Nephron progenitor cell (in vitro differentiated cells): ENCODE results near the gene KMT2B.

ENCODE experiments used
- DNase-seq: peaks from one replicate; pipeline ENCODE4 v3.0.0; 2021
- H3K27ac Mint-ChIP-seq: 2 replicates; pipeline ENCODE4 v1.8.0; 2021; ENCODE audit warnings: mild to moderate bottlenecking, moderate library complexity, mixed read lengths
- H3K27me3 Mint-ChIP-seq: 2 replicates; pipeline ENCODE4 v1.8.0; 2021; ENCODE audit warnings: mild to moderate bottlenecking, low read depth, mixed read lengths; ENCODE audit not compliant: poor library complexity
- H3K36me3 Mint-ChIP-seq: 2 replicates; pipeline ENCODE4 v1.8.0; 2021; ENCODE audit warnings: low read depth, mixed read lengths
- H3K4me1 Mint-ChIP-seq: 2 replicates; pipeline ENCODE4 v1.8.0; 2021; ENCODE audit warnings: mixed read lengths
- H3K4me3 Mint-ChIP-seq: 2 replicates; pipeline ENCODE4 v1.8.0; 2021; ENCODE audit warnings: mild to moderate bottlenecking, moderate library complexity, mixed read lengths
- H3K9me3 Mint-ChIP-seq: 2 replicates; pipeline ENCODE4 v1.8.0; 2021; ENCODE audit warnings: mild to moderate bottlenecking, moderate library complexity, mixed read lengths
- TF ChIP-seq, protein P1 (sequence below): fragments of 200-600 bp; sonication (generic); IDR thresholded peaks from 2 replicates; pipeline ENCODE4 v1.5.0; 2021; ENCODE audit warnings: antibody characterized with exemption

KMT2B gene

DNA sequence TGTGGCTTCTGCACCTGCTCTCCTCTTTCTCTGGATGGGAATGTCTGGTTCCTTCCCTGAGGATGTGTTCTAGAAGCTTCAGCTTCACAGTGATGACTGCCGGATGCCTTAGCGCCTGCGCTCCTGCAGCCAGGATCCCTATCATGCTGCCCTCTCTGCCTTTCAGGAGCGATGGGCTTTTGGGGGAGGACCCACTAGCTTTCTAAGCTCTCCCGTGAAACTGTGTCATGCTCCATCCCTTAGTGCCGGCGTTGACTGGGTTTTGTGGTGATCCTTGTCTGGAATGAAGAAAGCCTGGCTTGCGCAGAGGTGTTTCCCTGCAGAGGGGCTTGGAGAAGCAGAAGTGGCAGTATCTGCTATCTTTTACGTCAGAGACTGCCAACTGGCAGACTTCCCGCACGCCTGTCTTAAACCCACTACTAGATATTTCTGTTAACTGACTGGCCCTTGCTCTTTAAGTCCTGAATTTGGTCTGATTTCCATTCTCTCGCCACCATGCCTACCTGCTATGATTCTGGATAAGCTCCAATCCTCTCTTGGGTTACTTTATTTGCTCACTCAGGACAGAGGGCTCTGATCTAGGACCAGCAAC, 3.8 kb upstream of the KMT2B start:
- H3K9me3 Mint-ChIP-seq, result no peaks in the 10 kb centered on the region
- H3K4me1 Mint-ChIP-seq, result peaks cover 24% of the 10 kb centered on the region
- H3K27ac Mint-ChIP-seq, result no peak overlapping the region
- H3K27me3 Mint-ChIP-seq, result peaks cover 43% of the 10 kb centered on the region
- DNase-seq, result no peak
- TF ChIP-seq, protein P1, sequence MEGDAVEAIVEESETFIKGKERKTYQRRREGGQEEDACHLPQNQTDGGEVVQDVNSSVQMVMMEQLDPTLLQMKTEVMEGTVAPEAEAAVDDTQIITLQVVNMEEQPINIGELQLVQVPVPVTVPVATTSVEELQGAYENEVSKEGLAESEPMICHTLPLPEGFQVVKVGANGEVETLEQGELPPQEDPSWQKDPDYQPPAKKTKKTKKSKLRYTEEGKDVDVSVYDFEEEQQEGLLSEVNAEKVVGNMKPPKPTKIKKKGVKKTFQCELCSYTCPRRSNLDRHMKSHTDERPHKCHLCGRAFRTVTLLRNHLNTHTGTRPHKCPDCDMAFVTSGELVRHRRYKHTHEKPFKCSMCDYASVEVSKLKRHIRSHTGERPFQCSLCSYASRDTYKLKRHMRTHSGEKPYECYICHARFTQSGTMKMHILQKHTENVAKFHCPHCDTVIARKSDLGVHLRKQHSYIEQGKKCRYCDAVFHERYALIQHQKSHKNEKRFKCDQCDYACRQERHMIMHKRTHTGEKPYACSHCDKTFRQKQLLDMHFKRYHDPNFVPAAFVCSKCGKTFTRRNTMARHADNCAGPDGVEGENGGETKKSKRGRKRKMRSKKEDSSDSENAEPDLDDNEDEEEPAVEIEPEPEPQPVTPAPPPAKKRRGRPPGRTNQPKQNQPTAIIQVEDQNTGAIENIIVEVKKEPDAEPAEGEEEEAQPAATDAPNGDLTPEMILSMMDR, result no peak
- H3K4me3 Mint-ChIP-seq, result no peak overlapping the region
- no peaks in the 10 kb centered on the region for H3K36me3 Mint-ChIP-seq

GRCh38 chr19:35714601-35715354, 3.0 kb upstream of the KMT2B start:
- TF ChIP-seq, protein P1, result no peak
- peaks cover 31% of the 10 kb centered on the region for H3K4me1 Mint-ChIP-seq
- no peaks in the 10 kb centered on the region for H3K36me3 Mint-ChIP-seq
- no peaks in the 10 kb centered on the region for H3K9me3 Mint-ChIP-seq
- H3K27me3 Mint-ChIP-seq, result peaks cover 42% of the 10 kb centered on the region
- peak overlapping the region; percentile 74 for H3K4me3 Mint-ChIP-seq
- no peak for DNase-seq
- H3K27ac Mint-ChIP-seq, result no peak overlapping the region

DNA sequence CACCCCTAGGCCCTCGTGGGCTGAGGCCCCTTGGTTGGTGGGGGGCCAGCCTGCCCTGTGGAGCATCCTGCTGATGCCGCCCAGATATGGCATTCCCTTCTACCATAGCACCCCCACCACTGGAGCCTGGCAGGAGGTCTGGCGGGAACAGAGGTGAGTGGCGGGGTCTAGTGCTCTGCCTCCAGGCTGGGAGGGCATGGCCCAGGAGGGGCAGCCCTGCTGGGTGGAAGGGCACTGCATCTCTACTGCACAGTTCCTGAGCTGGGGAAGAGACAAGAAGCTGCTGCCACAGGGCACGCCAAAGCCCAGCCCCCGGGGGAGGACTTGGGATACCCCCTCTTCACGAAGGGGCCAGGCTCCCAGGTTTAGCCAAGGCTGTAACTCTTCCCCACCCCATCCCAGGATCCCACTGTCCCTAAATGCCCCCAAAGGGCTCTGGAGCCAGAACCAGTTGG, 2.4 kb upstream of the KMT2B start:
- Mint-ChIP-seq H3K9me3 (no peaks in the 10 kb centered on the region), H3K4me3 (no peak overlapping the region), H3K27me3 (peaks cover 42% of the 10 kb centered on the region), H3K4me1 (peaks cover 35% of the 10 kb centered on the region), H3K36me3 (peaks cover 4% of the 10 kb centered on the region), H3K27ac (no peak overlapping the region)
- TF ChIP-seq, protein P1, result no peak
- no peak for DNase-seq

- Mint-ChIP-seq H3K36me3 (peaks cover 5% of the 10 kb centered on the region), H3K27ac (peak overlapping the region; percentile 90), H3K27me3 (peaks cover 38% of the 10 kb centered on the region), H3K4me3 (peak overlapping the region; percentile 91), H3K4me1 (peaks cover 35% of the 10 kb centered on the region), H3K9me3 (no peaks in the 10 kb centered on the region)
- TF ChIP-seq, protein P1, result no peak
- peak; percentile 73 for DNase-seq
Measured at GRCh38 chr19:35715981-35716800, 1.6 kb upstream of the KMT2B start.

DNA sequence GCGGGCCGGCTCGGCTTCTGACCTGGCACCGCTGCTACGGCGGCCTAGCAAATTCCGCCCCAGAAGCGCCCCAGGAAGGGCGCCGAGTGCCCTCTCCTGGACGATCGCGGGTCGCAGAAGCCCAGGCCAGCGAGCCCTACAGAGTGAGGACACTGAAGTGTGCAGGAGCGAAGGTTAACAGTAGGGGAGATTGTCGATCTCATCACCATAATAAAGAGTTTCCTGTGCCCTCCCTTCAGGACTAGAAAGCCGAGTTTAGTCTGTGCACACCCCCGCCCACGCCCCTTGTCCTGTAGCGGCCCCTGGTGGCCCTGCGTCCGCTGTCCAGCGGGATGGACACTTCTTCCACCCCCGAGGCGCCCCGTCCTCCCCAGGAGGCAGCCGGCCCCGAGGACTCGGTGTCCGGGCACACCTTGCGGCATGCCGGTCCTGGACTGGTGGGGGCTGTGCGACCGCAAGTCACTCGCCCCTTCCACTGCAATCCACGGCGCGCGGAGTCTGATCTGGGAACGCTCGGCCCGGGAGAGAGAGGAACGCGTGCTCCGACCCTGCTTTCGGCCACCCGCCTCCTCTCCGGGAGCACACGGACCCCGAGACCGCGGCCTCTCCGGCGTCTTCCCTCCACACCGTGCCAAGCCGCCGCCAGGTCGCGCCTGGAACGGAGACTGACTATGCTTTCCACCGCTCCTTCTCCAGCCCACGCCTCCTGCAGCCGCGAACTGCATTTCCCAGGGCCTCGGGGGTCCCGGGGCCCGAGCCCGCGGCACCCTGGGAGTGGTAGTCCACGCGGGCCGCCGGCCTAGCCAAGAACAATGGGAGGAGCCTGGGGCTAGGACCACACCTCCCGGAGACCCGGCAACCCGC, 770 bp upstream of the KMT2B start:
- Mint-ChIP-seq H3K9me3 (no peaks in the 10 kb centered on the region), H3K4me3 (peak overlapping the region; percentile 91), H3K27ac (peak overlapping the region; percentile 90), H3K27me3 (peaks cover 35% of the 10 kb centered on the region), H3K36me3 (peaks cover 5% of the 10 kb centered on the region), H3K4me1 (peaks cover 35% of the 10 kb centered on the region)
- TF ChIP-seq, protein P1, result peak; percentile 87
- DNase-seq, result peak; percentile 91
